ENCODE results near the gene INSIG1.

INSIG1 gene

DNA sequence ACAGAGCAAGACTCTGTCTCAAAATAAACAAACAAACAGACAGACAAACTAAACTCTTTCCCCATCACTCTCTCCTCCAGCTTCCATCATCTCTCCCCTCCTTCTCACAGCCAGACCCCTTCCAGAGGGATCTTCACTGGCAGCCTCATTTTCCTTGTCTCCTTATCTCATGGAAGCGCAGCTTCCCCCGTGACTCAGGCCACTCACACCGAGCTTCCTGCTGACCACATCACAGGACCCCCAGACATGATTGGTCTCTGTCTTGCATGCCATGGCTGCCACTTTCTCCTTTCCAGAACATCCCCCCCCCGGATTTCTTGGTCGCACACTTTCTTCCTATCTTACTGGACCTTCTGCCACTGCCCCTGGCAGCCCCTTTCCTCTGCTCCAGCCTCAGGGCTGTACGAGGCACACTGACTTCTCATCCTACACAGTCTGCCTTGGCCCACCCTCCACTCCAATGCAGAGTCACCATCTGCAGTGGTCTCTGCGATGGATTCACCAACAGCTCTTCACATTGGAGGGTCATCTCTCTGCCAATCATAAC lies 4.9 kb upstream of the INSIG1 start:
- Histone ChIP-seq H3K27ac (ENCODE audit: low read depth, low read length) (no peak overlapping the region), H3K56ac (ENCODE audit: low read length) (no peak overlapping the region), H3K18ac (ENCODE audit: low read length) (no peak overlapping the region), H3K4ac (ENCODE audit: low read depth, low read length) (no peak overlapping the region), H3K9ac (ENCODE audit: low read length) (no peak overlapping the region), H3K79me1 (ENCODE audit: low read length) (no peaks in the 10 kb centered on the region), H3K4me2 (ENCODE audit: low read length) (no peak overlapping the region), H2BK120ac (ENCODE audit: low read depth, low read length) (no peak overlapping the region), H2AK5ac (ENCODE audit: low read length) (no peak overlapping the region), H3K79me2 (ENCODE audit: control insufficient read depth, insufficient read depth, low read length) (no peaks in the 10 kb centered on the region), H3K36me3 (ENCODE audit: control insufficient read depth, insufficient read depth, low read length) (no peaks in the 10 kb centered on the region), H3K23ac (ENCODE audit: low read length) (no peak overlapping the region), H3K4me3 (ENCODE audit: low read length) (no peak overlapping the region), H2BK15ac (replicated peaks; ENCODE audit: low read depth) (no peak overlapping the region), H3K27me3 (ENCODE audit: insufficient read depth, low read length, poor library complexity) (no peaks in the 10 kb centered on the region), H4K8ac (ENCODE audit: low read depth, low read length) (no peak overlapping the region), H3K4me1 (ENCODE audit: control insufficient read depth, low read depth, low read length) (peaks cover 3% of the 10 kb centered on the region), H4K5ac (ENCODE audit: low read length) (no peak overlapping the region), H2BK5ac (ENCODE audit: low read length) (no peak overlapping the region)
- WGBS (ENCODE audit: extremely low coverage, insufficient coverage, low lambda C conversion rate), result no CpG with 5 or more reads among the region's 7 CpGs
- DNase-seq, result no peak

DNA sequence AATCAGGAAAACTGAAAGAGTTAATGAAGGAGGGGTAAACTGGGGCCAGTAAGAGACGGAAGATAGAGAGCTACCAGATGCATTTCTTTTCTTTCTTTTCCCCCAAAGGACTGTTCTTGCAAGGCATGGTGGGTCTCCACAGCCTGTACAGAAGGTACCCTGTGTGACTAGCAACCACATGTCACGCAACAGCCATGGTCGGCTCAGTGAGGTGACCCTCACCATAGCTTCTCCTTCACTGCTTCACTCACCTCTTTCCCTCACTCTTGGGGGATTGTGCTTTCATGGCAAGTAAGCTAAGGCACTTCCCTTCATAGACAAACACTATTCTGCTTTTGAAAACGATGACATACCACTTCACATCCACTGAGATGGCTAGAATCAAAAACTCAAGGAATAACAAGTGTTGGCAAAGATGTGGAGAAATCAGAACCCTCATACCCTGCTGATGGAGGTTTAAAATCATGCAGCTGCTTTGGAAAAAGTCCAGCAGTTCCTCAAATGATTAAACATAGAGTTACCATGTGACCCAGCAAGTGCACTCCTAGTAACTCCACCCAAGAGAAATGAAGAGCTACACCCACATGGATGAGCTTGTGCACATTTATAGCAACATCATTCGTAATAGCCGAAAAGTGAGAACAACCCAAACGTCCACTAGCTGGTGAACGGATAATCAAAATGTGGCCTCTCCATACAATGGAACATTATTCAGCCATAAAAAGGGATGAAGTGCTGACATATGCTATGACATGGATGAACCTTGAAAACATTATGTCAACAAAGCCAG lies 3.8 kb upstream of the INSIG1 start:
- Histone ChIP-seq H3K4ac (ENCODE audit: low read depth, low read length) (no peak overlapping the region), H3K36me3 (ENCODE audit: control insufficient read depth, insufficient read depth, low read length) (no peaks in the 10 kb centered on the region), H3K4me1 (ENCODE audit: control insufficient read depth, low read depth, low read length) (peaks cover 3% of the 10 kb centered on the region), H3K79me1 (ENCODE audit: low read length) (peaks cover 3% of the 10 kb centered on the region), H3K9ac (ENCODE audit: low read length) (no peak overlapping the region), H3K18ac (ENCODE audit: low read length) (no peak overlapping the region), H3K56ac (ENCODE audit: low read length) (no peak overlapping the region), H2BK120ac (ENCODE audit: low read depth, low read length) (no peak overlapping the region), H2AK5ac (ENCODE audit: low read length) (no peak overlapping the region), H3K27ac (ENCODE audit: low read depth, low read length) (no peak overlapping the region), H4K5ac (ENCODE audit: low read length) (no peak overlapping the region), H3K4me3 (ENCODE audit: low read length) (no peak overlapping the region), H3K4me2 (ENCODE audit: low read length) (no peak overlapping the region), H2BK15ac (replicated peaks; ENCODE audit: low read depth) (no peak overlapping the region), H2BK5ac (ENCODE audit: low read length) (peak overlapping the region; percentile 49), H3K27me3 (ENCODE audit: insufficient read depth, low read length, poor library complexity) (no peaks in the 10 kb centered on the region), H3K23ac (ENCODE audit: low read length) (no peak overlapping the region), H3K79me2 (ENCODE audit: control insufficient read depth, insufficient read depth, low read length) (peaks cover 8% of the 10 kb centered on the region), H4K8ac (ENCODE audit: low read depth, low read length) (no peak overlapping the region)
- no CpG with 5 or more reads among the region's 8 CpGs for WGBS (ENCODE audit: extremely low coverage, insufficient coverage, low lambda C conversion rate)
- DNase-seq, result no peak

DNA sequence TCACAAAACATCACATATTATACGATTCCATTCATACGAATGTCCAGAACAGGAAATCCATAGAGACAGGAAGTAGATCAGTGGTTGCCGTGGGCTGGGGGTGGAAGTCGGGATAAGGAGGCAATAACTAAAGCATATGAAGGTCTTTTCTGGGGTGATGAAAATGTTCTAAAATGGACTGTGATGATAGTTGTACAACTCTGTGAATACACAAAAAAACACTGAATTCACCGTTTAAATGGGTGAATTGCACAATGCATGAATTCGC lies 3.2 kb upstream of the INSIG1 start:
- H4K8ac ChIP-seq (ENCODE audit: low read depth, low read length), result no peak overlapping the region
- H3K9ac ChIP-seq (ENCODE audit: low read length), result no peak overlapping the region
- peaks cover 6% of the 10 kb centered on the region for H3K79me1 ChIP-seq (ENCODE audit: low read length)
- H2BK5ac ChIP-seq (ENCODE audit: low read length), result no peak overlapping the region
- no peak overlapping the region for H3K27ac ChIP-seq (ENCODE audit: low read depth, low read length)
- H2BK15ac ChIP-seq (replicated peaks; ENCODE audit: low read depth), result no peak overlapping the region
- no peak overlapping the region for H3K4me3 ChIP-seq (ENCODE audit: low read length)
- H2BK120ac ChIP-seq (ENCODE audit: low read depth, low read length), result no peak overlapping the region
- no peak overlapping the region for H4K5ac ChIP-seq (ENCODE audit: low read length)
- WGBS (ENCODE audit: extremely low coverage, insufficient coverage, low lambda C conversion rate), result no CpG with 5 or more reads among the region's 6 CpGs
- no peak for DNase-seq
- no peak overlapping the region for H3K56ac ChIP-seq (ENCODE audit: low read length)
- H3K23ac ChIP-seq (ENCODE audit: low read length), result no peak overlapping the region
- H3K18ac ChIP-seq (ENCODE audit: low read length), result no peak overlapping the region
- H3K79me2 ChIP-seq (ENCODE audit: control insufficient read depth, insufficient read depth, low read length), result peaks cover 13% of the 10 kb centered on the region
- H3K27me3 ChIP-seq (ENCODE audit: insufficient read depth, low read length, poor library complexity), result no peaks in the 10 kb centered on the region
- no peak overlapping the region for H3K4ac ChIP-seq (ENCODE audit: low read depth, low read length)
- no peaks in the 10 kb centered on the region for H3K36me3 ChIP-seq (ENCODE audit: control insufficient read depth, insufficient read depth, low read length)
- H2AK5ac ChIP-seq (ENCODE audit: low read length), result no peak overlapping the region
- no peak overlapping the region for H3K4me2 ChIP-seq (ENCODE audit: low read length)
- peaks cover 5% of the 10 kb centered on the region for H3K4me1 ChIP-seq (ENCODE audit: control insufficient read depth, low read depth, low read length)

GRCh38 chr7:155295511-155295910 lies 2.2 kb upstream of the INSIG1 start:
- Histone ChIP-seq H3K79me2 (ENCODE audit: control insufficient read depth, insufficient read depth, low read length) (peaks cover 20% of the 10 kb centered on the region), H4K8ac (ENCODE audit: low read depth, low read length) (no peak overlapping the region)

GRCh38 chr7:155296006-155296787 lies 1.5 kb upstream of the INSIG1 start:
- Histone ChIP-seq H3K23ac (ENCODE audit: low read length) (no peak overlapping the region), H3K79me1 (ENCODE audit: low read length) (peaks cover 13% of the 10 kb centered on the region), H2BK120ac (ENCODE audit: low read depth, low read length) (no peak overlapping the region), H4K5ac (ENCODE audit: low read length) (no peak overlapping the region), H4K8ac (ENCODE audit: low read depth, low read length) (no peak overlapping the region), H3K4ac (ENCODE audit: low read depth, low read length) (peak overlapping the region; percentile 93), H3K36me3 (ENCODE audit: control insufficient read depth, insufficient read depth, low read length) (peaks cover 2% of the 10 kb centered on the region), H3K27ac (ENCODE audit: low read depth, low read length) (peak overlapping the region; percentile 96), H2BK5ac (ENCODE audit: low read length) (no peak overlapping the region), H2AK5ac (ENCODE audit: low read length) (no peak overlapping the region), H3K9ac (ENCODE audit: low read length) (peak overlapping the region; percentile 77), H3K56ac (ENCODE audit: low read length) (peak overlapping the region; percentile 88), H3K79me2 (ENCODE audit: control insufficient read depth, insufficient read depth, low read length) (peaks cover 26% of the 10 kb centered on the region), H3K4me3 (ENCODE audit: low read length) (no peak overlapping the region), H3K4me1 (ENCODE audit: control insufficient read depth, low read depth, low read length) (peaks cover 8% of the 10 kb centered on the region), H3K27me3 (ENCODE audit: insufficient read depth, low read length, poor library complexity) (no peaks in the 10 kb centered on the region), H3K4me2 (ENCODE audit: low read length) (peak overlapping the region; percentile 53), H3K18ac (ENCODE audit: low read length) (peak overlapping the region; percentile 95), H2BK15ac (replicated peaks; ENCODE audit: low read depth) (no peak overlapping the region)
- DNase-seq, result no peak
- WGBS (ENCODE audit: extremely low coverage, insufficient coverage, low lambda C conversion rate), result no CpG with 5 or more reads among the region's 18 CpGs

More at GRCh38 chr7:155295511-155295910, 2.2 kb upstream of the INSIG1 start:
- Histone ChIP-seq H3K4me2 (ENCODE audit: low read length) (no peak overlapping the region), H3K79me1 (ENCODE audit: low read length) (peaks cover 10% of the 10 kb centered on the region), H3K27ac (ENCODE audit: low read depth, low read length) (no peak overlapping the region), H3K56ac (ENCODE audit: low read length) (peak overlapping the region; percentile 59), H3K4me3 (ENCODE audit: low read length) (no peak overlapping the region), H2BK5ac (ENCODE audit: low read length) (no peak overlapping the region), H3K36me3 (ENCODE audit: control insufficient read depth, insufficient read depth, low read length) (peaks cover 2% of the 10 kb centered on the region), H4K5ac (ENCODE audit: low read length) (no peak overlapping the region), H3K4me1 (ENCODE audit: control insufficient read depth, low read depth, low read length) (peaks cover 8% of the 10 kb centered on the region), H2BK15ac (replicated peaks; ENCODE audit: low read depth) (no peak overlapping the region), H3K18ac (ENCODE audit: low read length) (no peak overlapping the region), H2AK5ac (ENCODE audit: low read length) (no peak overlapping the region), H2BK120ac (ENCODE audit: low read depth, low read length) (no peak overlapping the region), H3K23ac (ENCODE audit: low read length) (no peak overlapping the region), H3K27me3 (ENCODE audit: insufficient read depth, low read length, poor library complexity) (no peaks in the 10 kb centered on the region), H3K9ac (ENCODE audit: low read length) (no peak overlapping the region), H3K4ac (ENCODE audit: low read depth, low read length) (no peak overlapping the region)
- WGBS (ENCODE audit: extremely low coverage, insufficient coverage, low lambda C conversion rate), result no CpG with 5 or more reads among the region's 7 CpGs
- no peak for DNase-seq

All from mesendoderm (in vitro differentiated cells).